Liver (tissue), 9 donors: ENCODE results near the gene SFMBT2. TPM values are rescaled to one million over a fixed set of nuclear protein-coding genes. Genes with fewer than 3 reads are reported as not detected.

Experiments used
- DNase-seq: peaks from one replicate; pipeline ENCODE4 v3.0.0-alpha.2; 2017; ENCODE audit warnings: low spot score
- H3K27ac ChIP-seq, 2 donors: one replicate each; pipeline ENCODE4 v1.7.0; 2013; ENCODE audit warnings: inconsistent platforms in 2 of 2, low read length in 2 of 2, control low read depth in 1 of 2, low read depth in 1 of 2, mild to moderate bottlenecking in 1 of 2
- H3K27me3 ChIP-seq, 4 donors: one replicate each; pipeline versions ENCODE4 v1.6.1 to v1.7.0; 2013; ENCODE audit warnings: low read length in 3 of 4, inconsistent platforms in 1 of 4, mild to moderate bottlenecking in 1 of 4, moderate library complexity in 1 of 4; ENCODE audit not compliant: control insufficient read depth in 4 of 4, insufficient read depth in 4 of 4
- H3K36me3 ChIP-seq, 4 donors: one replicate each; pipeline versions ENCODE4 v1.6.1 to v1.7.0; 2013; ENCODE audit warnings: low read length in 3 of 4, mild to moderate bottlenecking in 3 of 4, low read depth in 1 of 4, moderate library complexity in 1 of 4; ENCODE audit not compliant: control insufficient read depth in 4 of 4, insufficient read depth in 3 of 4
- H3K4me1 ChIP-seq, 4 donors: one replicate each; pipeline versions ENCODE4 v1.6.1 to v1.7.0; 2013; ENCODE audit warnings: low read length in 3 of 4, mild to moderate bottlenecking in 3 of 4, moderate library complexity in 1 of 4; ENCODE audit not compliant: control insufficient read depth in 4 of 4, insufficient read depth in 4 of 4
- H3K4me3 ChIP-seq, 3 donors: one replicate each; pipeline versions ENCODE4 v1.6.1 to v1.7.0; 2013; ENCODE audit warnings: low read length in 3 of 3, control low read depth in 1 of 3, low read depth in 1 of 3, mild to moderate bottlenecking in 1 of 3
- H3K9ac ChIP-seq, 2 donors: one replicate each; pipeline ENCODE4 v1.7.0; 2013; ENCODE audit warnings: low read length in 2 of 2, mild to moderate bottlenecking in 2 of 2, moderate library complexity in 2 of 2, control low read depth in 1 of 2, low read depth in 1 of 2
- H3K9me3 ChIP-seq, 4 donors: one replicate each; pipeline versions ENCODE4 v1.6.1 to v1.7.0; 2013; ENCODE audit warnings: low read length in 3 of 4; ENCODE audit not compliant: control insufficient read depth in 4 of 4
- EGR1 ChIP-seq, 2 donors: IDR thresholded peaks; 2 replicates each; pipeline ENCODE4 v1.6.1; 2016 to 2018; ENCODE audit warnings: antibody characterized with exemption in 2 of 2, low read depth in 2 of 2
- FOXA1 ChIP-seq: IDR thresholded peaks from 2 replicates; pipeline ENCODE4 v1.6.1; 2016; ENCODE audit warnings: antibody characterized with exemption
- FOXA2 ChIP-seq: IDR thresholded peaks from 2 replicates; pipeline ENCODE4 v1.6.1; 2016; ENCODE audit warnings: antibody characterized with exemption
- GABPA ChIP-seq, 2 donors: IDR thresholded peaks in 1 of 2; conservative IDR thresholded peaks in 1 of 2; 2 replicates each; pipeline ENCODE4 v1.6.1; 2016; ENCODE audit warnings: antibody characterized with exemption in 2 of 2, mild to moderate bottlenecking in 1 of 2, moderate library complexity in 1 of 2
- HNF4A ChIP-seq, 2 donors: conservative IDR thresholded peaks; 2 replicates each; pipeline ENCODE4 v1.6.1; 2016; ENCODE audit warnings: antibody characterized with exemption in 2 of 2, mild to moderate bottlenecking in 2 of 2
- HNF4G ChIP-seq: IDR thresholded peaks from 2 replicates; pipeline ENCODE4 v1.6.1; 2016; ENCODE audit warnings: antibody characterized with exemption
- JUND ChIP-seq, 2 donors: IDR thresholded peaks; 2 replicates each; pipeline ENCODE4 v1.6.1; 2016; ENCODE audit warnings: antibody characterized with exemption in 2 of 2
- NR2F2 ChIP-seq: IDR thresholded peaks from 2 replicates; pipeline ENCODE4 v1.6.1; 2016; ENCODE audit warnings: antibody characterized with exemption
- RAD21 ChIP-seq, 2 donors: IDR thresholded peaks; 2 replicates each; pipeline ENCODE4 v1.6.1; 2016; ENCODE audit warnings: antibody characterized with exemption in 2 of 2, mild to moderate bottlenecking in 2 of 2
- RXRA ChIP-seq, 2 donors: IDR thresholded peaks; 2 replicates each; pipeline ENCODE4 v1.6.1; 2017 to 2018; ENCODE audit warnings: antibody characterized with exemption in 2 of 2, mild to moderate bottlenecking in 1 of 2
- SP1 ChIP-seq: IDR thresholded peaks from 2 replicates; pipeline ENCODE4 v1.6.1; 2018; ENCODE audit warnings: antibody characterized with exemption, mild to moderate bottlenecking
- YY1 ChIP-seq: IDR thresholded peaks from 2 replicates; pipeline ENCODE4 v1.6.1; 2016; ENCODE audit warnings: antibody characterized with exemption, mild to moderate bottlenecking
- WGBS: extraction: QIAGEN DNeasy Blood & Tissue Kit; methylation state at CpG from one replicate; pipeline ENCODE4 v1.1.7; 2013; 5-methylcytosine and 5-hydroxymethylcytosine counted together
- polyA plus RNA-seq, 2 donors: library from polyadenylated mRNA; stranded (reverse) in 1 of 2; unstranded in 1 of 2; fragments of 200-250 nt in 1 of 2; fragments of >200 nt in 1 of 2; fragmentation: Nextera tagmentation in 1 of 2; extraction: Ambion mirVana in 1 of 2; gene quantifications; one replicate each; pipeline versions ENCODE4 v1.2.1 to v1.2.3, GENCODE V29; 2013 to 2015
- total RNA-seq, 2 donors: library from RNA; depleted of rRNA; stranded (reverse); fragments of >200 nt; gene quantifications; one replicate each; pipeline ENCODE4 v1.2.3, GENCODE V29; 2014
- TF ChIP-seq, protein P1 (sequence below): IDR thresholded peaks from 2 replicates; pipeline ENCODE4 v1.6.1; 2016; ENCODE audit warnings: antibody characterized with exemption, mild to moderate bottlenecking
- TF ChIP-seq, protein P2 (sequence below): IDR thresholded peaks from 2 replicates; pipeline ENCODE4 v1.6.1; 2016; ENCODE audit warnings: antibody characterized with exemption
- TF ChIP-seq, protein P3 (sequence below): IDR thresholded peaks from 2 replicates; pipeline ENCODE4 v1.6.1; 2016; ENCODE audit warnings: antibody characterized with exemption
- TF ChIP-seq, protein P4 (sequence below): IDR thresholded peaks from 2 replicates; pipeline ENCODE4 v1.6.1; 2016; ENCODE audit warnings: antibody characterized with exemption
- TF ChIP-seq, protein P5 (sequence below): fragments of 150-350 bp; IDR thresholded peaks from 2 replicates; pipeline ENCODE4 v1.5.1; 2017; ENCODE audit warnings: improper control_type of control experiment, low read depth, low read length; ENCODE audit not compliant: missing input control
- donor health status: healthy.
- donor health status: healthy.
- donor health status: healthy.
- donor health status: healthy.
- donor health status: healthy.

Gene SFMBT2
- total and polyA plus RNA-seq, 4 donors = 0.46 to 2.8 (median 1.5) TPM

DNA sequence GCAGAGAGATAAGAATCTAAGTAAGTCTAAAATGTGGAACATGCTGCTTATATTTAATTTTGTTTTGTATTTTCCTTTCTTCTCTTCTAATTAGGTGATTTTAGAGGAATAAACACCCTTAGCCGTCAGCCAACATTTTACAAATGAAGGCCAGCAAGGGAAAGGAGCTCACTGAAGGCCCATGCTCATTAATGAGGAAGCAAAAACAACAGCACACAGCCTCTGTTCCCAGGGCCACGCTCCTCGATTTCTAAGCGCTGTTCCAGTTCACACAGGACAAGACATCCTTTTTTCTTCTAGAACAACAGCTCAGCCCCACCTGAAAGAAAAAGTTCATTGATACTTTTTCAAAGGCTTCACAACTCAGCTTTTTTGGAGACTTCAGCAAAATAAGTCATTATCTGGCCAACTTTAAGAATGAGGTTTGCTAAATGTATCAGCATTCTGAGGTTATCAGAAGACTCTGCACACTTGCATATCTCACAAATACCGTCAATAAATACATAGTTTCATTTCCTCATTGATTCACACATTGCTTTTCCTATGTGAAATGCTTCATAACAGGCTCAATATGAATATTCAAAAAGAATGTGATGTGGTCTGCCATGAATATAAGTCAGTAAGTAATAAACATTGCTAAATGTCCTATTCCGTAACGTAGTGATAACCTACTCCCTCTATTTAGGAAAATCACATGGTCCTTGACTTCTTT is 34.8 kb upstream of the SFMBT2 start:
- WGBS = 81% methylated on average over 7 of the region's 7 CpGs
- H3K27ac ChIP-seq = no peak overlapping the region
- H3K4me1 ChIP-seq = no peaks in the 10 kb centered on the region
- H3K27me3 ChIP-seq = no peaks in the 10 kb centered on the region
- TF ChIP-seq, protein P1, sequence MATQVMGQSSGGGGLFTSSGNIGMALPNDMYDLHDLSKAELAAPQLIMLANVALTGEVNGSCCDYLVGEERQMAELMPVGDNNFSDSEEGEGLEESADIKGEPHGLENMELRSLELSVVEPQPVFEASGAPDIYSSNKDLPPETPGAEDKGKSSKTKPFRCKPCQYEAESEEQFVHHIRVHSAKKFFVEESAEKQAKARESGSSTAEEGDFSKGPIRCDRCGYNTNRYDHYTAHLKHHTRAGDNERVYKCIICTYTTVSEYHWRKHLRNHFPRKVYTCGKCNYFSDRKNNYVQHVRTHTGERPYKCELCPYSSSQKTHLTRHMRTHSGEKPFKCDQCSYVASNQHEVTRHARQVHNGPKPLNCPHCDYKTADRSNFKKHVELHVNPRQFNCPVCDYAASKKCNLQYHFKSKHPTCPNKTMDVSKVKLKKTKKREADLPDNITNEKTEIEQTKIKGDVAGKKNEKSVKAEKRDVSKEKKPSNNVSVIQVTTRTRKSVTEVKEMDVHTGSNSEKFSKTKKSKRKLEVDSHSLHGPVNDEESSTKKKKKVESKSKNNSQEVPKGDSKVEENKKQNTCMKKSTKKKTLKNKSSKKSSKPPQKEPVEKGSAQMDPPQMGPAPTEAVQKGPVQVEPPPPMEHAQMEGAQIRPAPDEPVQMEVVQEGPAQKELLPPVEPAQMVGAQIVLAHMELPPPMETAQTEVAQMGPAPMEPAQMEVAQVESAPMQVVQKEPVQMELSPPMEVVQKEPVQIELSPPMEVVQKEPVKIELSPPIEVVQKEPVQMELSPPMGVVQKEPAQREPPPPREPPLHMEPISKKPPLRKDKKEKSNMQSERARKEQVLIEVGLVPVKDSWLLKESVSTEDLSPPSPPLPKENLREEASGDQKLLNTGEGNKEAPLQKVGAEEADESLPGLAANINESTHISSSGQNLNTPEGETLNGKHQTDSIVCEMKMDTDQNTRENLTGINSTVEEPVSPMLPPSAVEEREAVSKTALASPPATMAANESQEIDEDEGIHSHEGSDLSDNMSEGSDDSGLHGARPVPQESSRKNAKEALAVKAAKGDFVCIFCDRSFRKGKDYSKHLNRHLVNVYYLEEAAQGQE = no peak
- TF ChIP-seq HNF4G = no peak
- TF ChIP-seq NR2F2 = no peak
- TF ChIP-seq, protein P2, sequence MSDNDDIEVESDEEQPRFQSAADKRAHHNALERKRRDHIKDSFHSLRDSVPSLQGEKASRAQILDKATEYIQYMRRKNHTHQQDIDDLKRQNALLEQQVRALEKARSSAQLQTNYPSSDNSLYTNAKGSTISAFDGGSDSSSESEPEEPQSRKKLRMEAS = no peak
- no peak for TF ChIP-seq GABPA (IDR thresholded peaks at IDR 0.05 in 1 of 2, conservative IDR thresholded peaks at IDR 0.05 in 1 of 2)
- no peak for TF ChIP-seq YY1
- TF ChIP-seq HNF4A (conservative IDR thresholded peaks at IDR 0.05) = no peak
- TF ChIP-seq, protein P3, sequence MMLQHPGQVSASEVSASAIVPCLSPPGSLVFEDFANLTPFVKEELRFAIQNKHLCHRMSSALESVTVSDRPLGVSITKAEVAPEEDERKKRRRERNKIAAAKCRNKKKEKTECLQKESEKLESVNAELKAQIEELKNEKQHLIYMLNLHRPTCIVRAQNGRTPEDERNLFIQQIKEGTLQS = no peak
- TF ChIP-seq EGR1 (IDR thresholded peaks at IDR 0.05; ENCODE audit: low read depth in 2 of 2) = no peak
- no peak overlapping the region for H3K4me3 ChIP-seq
- H3K9me3 ChIP-seq = peaks cover 0 to 8% (median 0%) of the 10 kb centered on the region in 4 donors
- DNase-seq = no peak
- H3K36me3 ChIP-seq = no peaks in the 10 kb centered on the region
- H3K9ac ChIP-seq = no peak overlapping the region

DNA sequence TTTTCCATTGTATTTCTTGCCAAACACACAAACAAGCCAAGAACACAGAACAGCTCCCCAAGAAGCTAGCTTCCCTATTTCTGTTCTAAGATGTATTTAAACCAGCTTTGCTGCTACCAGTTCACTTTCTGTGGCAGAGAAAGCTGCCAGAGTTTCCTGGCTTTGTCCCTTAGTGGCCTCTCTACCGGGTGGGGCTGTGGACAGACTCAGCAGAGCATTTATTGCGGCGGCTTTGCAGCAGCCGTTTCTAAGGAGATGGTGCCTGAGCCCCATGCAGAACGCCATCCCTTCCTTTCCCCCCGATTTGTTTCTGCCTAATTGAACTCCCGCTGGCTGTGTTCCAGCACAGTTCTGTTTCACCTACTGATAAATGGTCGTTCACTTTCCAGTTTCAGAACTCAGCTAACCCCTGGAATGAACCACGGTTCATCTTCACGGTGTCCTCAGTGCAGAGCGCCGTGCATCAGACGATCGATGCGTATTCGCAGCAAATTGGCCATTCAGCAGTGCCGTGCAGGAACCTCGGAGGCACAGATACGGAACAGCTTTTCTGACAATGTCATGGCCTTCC is 33.8 kb upstream of the SFMBT2 start:
- H3K9ac ChIP-seq = no peak overlapping the region
- no peak for TF ChIP-seq YY1
- TF ChIP-seq, protein P3 = no peak
- TF ChIP-seq RXRA (IDR thresholded peaks at IDR 0.05) = no peak
- TF ChIP-seq, protein P1 = no peak
- TF ChIP-seq FOXA1 = no peak
- no peak for TF ChIP-seq JUND (IDR thresholded peaks at IDR 0.05)
- TF ChIP-seq NR2F2 = no peak
- TF ChIP-seq, protein P4, sequence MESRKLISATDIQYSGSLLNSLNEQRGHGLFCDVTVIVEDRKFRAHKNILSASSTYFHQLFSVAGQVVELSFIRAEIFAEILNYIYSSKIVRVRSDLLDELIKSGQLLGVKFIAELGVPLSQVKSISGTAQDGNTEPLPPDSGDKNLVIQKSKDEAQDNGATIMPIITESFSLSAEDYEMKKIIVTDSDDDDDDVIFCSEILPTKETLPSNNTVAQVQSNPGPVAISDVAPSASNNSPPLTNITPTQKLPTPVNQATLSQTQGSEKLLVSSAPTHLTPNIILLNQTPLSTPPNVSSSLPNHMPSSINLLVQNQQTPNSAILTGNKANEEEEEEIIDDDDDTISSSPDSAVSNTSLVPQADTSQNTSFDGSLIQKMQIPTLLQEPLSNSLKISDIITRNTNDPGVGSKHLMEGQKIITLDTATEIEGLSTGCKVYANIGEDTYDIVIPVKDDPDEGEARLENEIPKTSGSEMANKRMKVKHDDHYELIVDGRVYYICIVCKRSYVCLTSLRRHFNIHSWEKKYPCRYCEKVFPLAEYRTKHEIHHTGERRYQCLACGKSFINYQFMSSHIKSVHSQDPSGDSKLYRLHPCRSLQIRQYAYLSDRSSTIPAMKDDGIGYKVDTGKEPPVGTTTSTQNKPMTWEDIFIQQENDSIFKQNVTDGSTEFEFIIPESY = no peak
- no peak for TF ChIP-seq FOXA2
- TF ChIP-seq SP1 = no peak
- no peak for TF ChIP-seq RAD21 (IDR thresholded peaks at IDR 0.05)
- TF ChIP-seq, protein P2 = no peak
- TF ChIP-seq HNF4A (conservative IDR thresholded peaks at IDR 0.05) = no peak
- TF ChIP-seq, protein P5, sequence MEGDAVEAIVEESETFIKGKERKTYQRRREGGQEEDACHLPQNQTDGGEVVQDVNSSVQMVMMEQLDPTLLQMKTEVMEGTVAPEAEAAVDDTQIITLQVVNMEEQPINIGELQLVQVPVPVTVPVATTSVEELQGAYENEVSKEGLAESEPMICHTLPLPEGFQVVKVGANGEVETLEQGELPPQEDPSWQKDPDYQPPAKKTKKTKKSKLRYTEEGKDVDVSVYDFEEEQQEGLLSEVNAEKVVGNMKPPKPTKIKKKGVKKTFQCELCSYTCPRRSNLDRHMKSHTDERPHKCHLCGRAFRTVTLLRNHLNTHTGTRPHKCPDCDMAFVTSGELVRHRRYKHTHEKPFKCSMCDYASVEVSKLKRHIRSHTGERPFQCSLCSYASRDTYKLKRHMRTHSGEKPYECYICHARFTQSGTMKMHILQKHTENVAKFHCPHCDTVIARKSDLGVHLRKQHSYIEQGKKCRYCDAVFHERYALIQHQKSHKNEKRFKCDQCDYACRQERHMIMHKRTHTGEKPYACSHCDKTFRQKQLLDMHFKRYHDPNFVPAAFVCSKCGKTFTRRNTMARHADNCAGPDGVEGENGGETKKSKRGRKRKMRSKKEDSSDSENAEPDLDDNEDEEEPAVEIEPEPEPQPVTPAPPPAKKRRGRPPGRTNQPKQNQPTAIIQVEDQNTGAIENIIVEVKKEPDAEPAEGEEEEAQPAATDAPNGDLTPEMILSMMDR = no peak
- TF ChIP-seq HNF4G = no peak
- no peaks in the 10 kb centered on the region for H3K36me3 ChIP-seq
- H3K27ac ChIP-seq = no peak overlapping the region
- H3K4me1 ChIP-seq = no peaks in the 10 kb centered on the region
- no peak overlapping the region for H3K4me3 ChIP-seq
- peaks cover 0 to 5% (median 0%) of the 10 kb centered on the region in 4 donors for H3K9me3 ChIP-seq
- DNase-seq = no peak
- H3K27me3 ChIP-seq = no peaks in the 10 kb centered on the region
- WGBS = 71% methylated on average over 19 of the region's 19 CpGs
